DLD1 (cell line): ENCODE measurements around the gene ACADVL.
"Not testable (repeated sequence)": the region's sequence is repeated elsewhere in the genome, so short reads cannot be mapped to it uniquely, and the experiment has no call there.

Experiments
- in situ Hi-C: cut with HindIII; loops from 2 replicates; pipeline ENCODE4 v1.10.0; 2017; ENCODE audit warnings: low sequenced_read_pairs

Gene ACADVL

DNA sequence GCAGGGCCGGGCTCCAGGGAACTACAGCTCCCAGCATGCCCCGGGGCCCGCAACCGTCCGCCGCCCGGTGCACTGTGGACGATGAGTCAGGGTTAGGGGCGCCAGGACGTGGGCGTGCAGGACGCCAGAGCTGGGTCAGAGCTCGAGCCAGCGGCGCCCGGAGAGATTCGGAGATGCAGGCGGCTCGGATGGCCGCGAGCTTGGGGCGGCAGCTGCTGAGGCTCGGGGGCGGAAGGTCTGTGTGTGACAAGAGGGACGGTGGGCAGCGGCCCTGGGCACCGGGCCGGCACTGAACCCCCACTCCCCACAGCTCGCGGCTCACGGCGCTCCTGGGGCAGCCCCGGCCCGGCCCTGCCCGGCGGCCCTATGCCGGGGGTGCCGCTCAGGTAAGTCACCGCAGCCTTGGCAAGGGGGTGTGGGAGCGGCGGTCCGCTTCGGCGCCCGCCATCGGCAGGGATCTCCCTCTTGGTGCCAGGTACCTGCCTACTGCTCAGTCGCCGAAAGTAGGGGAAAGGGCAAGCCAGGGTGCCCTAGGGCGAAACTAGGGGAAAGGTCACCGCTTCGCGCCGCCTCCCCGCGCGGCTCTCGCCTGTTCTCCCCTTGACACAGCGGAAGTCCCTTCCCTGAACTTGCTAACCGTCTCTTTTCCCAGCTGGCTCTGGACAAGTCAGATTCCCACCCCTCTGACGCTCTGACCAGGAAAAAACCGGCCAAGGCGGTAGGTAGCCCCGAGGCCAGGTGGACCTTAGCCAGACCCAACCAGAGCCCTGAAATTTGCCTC, at the start of gene ACADVL, which contains the start of gene DLG4:
TSS of gene ACADVL (plus strand) at position 127 of the 781 bp plus-strand sequence. CDS start at position 174, 47 bp downstream.
TSS of gene DLG4 (minus strand) at position 25 of the 781 bp plus-strand sequence.
- in situ Hi-C loops: no loop called here

DNA sequence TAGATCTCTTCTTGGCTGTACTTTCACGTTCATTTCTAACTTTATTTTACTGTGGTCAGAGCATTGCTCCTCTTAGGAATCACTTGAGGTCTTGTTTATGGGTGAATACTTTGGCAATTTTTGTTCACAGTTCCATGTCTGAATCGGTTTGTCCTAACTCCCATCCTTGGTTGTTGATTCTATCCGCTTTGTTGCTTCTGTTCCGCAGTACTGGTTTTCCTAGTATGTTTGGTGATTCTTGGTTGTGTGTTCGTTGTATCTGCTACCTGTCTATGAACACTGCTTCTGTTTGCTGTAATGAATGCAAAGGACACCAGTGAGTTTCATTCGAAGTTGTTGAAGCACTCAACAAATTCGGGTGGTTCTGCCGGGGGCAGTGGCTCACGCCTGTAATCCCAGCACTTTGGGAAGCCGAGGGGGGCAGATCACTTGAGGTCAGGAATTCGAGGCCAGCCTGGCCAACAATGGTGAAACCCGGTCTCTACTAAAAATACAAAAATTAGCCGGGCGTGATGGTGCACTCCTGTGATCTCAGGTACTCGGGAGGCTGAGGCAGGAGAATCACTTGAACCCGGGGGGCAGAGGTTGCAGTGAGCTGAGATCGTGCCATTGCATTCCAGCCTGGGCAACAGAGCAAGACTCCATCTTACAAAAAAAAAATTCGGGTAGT, 47.1 kb upstream of the ACADVL start:
- in situ Hi-C loops: not testable (repeated sequence)

GRCh38 chr17:7173687-7174602, 45.8 kb upstream of the ACADVL start:
- in situ Hi-C loops: no loop called here

DNA sequence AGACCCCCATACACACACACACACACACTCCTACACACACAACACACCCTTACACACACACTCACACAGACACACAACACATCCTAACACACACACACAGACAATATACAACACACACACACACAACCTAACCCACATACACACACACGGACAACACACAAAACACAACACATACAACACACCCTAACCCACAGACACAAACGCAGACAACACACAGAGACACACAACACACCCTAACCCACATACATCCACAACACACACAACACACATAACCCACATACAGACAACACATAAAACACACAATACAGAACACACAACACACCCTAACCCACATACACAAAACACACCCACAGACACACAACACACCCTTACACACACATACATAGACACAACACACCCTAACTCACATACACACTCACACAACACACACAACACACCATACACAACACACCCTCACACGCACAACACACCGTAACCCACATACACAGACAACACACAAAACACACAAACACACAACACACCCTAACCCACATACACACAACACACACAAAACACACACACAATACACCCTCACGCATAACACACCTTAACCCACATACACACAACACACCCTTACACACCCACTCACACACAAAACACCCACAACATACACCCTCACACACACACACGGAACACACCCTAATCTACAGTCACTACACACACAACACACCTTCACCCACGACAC, 45.0 kb upstream of the ACADVL start:
- in situ Hi-C loops: no loop called here

DNA sequence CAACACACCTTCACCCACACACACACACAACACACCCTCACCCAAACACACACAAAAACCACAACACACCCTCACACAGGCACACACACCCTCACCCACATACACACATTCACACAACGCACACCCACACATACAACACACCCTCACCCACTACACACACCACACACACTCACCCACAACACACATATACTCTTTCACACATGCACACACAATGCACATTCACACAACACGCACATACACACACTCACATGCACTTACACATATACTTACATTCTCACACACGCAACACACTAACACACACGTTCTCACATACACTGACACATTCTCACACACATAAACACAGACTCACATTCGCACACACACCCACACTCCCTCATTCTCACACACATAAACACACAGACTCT, 44.4 kb upstream of the ACADVL start:
- in situ Hi-C loops: no loop called here

- in situ Hi-C loops: no loop called here
Measured at GRCh38 chr17:7176107-7176840, 43.5 kb upstream of the ACADVL start.

GRCh38 chr17:7176841-7177190, 42.9 kb upstream of the ACADVL start:
- in situ Hi-C loops: no loop called here

GRCh38 chr17:7177191-7177953, 42.4 kb upstream of the ACADVL start:
- in situ Hi-C loops: no loop called here

- in situ Hi-C loops: no loop called here
Measured at GRCh38 chr17:7177954-7178477, 41.7 kb upstream of the ACADVL start.

GRCh38 chr17:7178973-7179316, 40.8 kb upstream of the ACADVL start:
- in situ Hi-C loops: no loop called here

GRCh38 chr17:7179317-7180254, 40.2 kb upstream of the ACADVL start, which contains the start of gene ASGR1:
ASGR1 (minus strand) TSS chr17:7179370; CDS start chr17:7178563, 807 bp downstream.
- in situ Hi-C loops: no loop called here

- in situ Hi-C loops: not testable (repeated sequence)
Measured at GRCh38 chr17:7182101-7182500, 37.6 kb upstream of the ACADVL start.

DNA sequence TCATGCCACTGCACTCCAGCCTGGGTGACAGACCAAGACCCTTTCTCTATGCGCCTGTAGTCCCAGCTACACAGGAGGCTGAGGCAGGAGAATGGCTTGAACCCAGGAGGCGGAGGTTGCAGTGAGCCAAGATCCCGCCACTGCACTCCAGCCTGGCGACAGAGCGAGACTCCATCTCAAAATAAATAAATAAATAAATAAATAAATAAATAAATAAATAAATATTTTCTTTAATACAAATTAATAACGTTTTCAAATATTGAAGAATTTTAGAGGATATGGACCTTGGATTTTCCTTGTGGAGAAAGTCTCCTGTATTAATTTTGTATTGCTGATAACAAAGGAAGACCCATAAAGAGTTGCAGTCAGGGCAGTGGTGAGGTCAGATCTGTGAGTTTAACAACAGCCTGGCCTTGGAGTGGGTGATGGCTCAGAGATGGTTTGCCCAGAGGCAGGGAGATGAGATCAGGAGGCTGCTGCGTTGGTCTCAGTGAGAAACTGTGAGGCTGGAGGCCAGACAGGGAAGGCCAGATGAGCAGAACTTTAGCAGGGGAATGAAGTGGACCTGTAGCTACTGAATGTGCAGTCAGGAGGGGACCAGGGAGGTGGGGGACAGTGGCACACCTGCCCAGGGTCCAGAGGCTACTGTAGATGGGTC, 36.2 kb upstream of the ACADVL start:
- in situ Hi-C loops: no loop called here

DNA sequence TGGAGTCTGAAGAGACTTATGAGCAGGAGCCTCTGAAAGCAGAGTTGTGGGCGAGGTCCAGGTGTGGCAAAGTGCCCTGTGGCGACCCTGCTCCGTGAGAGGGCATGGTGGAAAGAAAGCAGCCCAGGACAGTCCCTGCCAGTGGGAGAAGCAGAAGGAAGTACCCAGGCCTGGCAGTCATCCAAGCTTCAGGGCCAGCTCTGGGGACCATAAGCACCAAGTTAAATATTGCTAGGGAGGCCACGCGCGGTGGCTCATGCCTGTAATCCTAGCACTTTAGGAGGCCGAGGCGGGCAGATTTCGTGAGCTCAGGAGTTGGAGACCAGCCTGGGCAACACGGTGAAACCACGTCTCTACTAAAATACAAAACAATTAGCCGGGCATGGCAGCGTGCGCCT, 35.6 kb upstream of the ACADVL start:
- in situ Hi-C loops: no loop called here

- in situ Hi-C loops: no loop called here
Measured at GRCh38 chr17:7184647-7185046, 35.1 kb upstream of the ACADVL start.

- in situ Hi-C loops: no loop called here
Measured at GRCh38 chr17:7186241-7186640, 33.5 kb upstream of the ACADVL start.

- in situ Hi-C loops: no loop called here
Measured at GRCh38 chr17:7190276-7190917, 29.3 kb upstream of the ACADVL start.
